H1 (cell line): ENCODE measurements around the gene LCN2. TPM values are rescaled to one million over a fixed set of nuclear protein-coding genes. Genes with fewer than 3 reads are reported as not detected.

Experiments
- CHD7 ChIP-seq: fragments of 300-600 bp; sonication (generic); IDR thresholded peaks from 2 replicates; pipeline ENCODE4 v1.7.1; 2012; ENCODE audit warnings: low read length, moderate library complexity, mild to moderate bottlenecking, inconsistent platforms; ENCODE audit not compliant: insufficient replicate concordance
- KDM1A ChIP-seq: fragments of 200-600, 300-600 bp; sonication (generic); IDR thresholded peaks from 2 replicates; pipeline ENCODE4 v1.7.1; 2016; ENCODE audit warnings: mild to moderate bottlenecking, low read length, borderline replicate concordance
- KDM5A ChIP-seq: fragments of 200-600 bp; IDR thresholded peaks from 2 replicates; pipeline ENCODE4 v1.7.1; 2012; ENCODE audit warnings: mild to moderate bottlenecking, low read length, inconsistent platforms, mixed read lengths
- POLR2A ChIP-seq, 2 experiments: IDR thresholded peaks; 1 replicate in 1 of 2; 2 replicates in 1 of 2; pipeline ENCODE4 v1.6.1; 2011; ENCODE audit warnings: low read depth in 2 of 2, low read length in 2 of 2, mild to moderate bottlenecking in 2 of 2; ENCODE audit errors: control extremely low read depth in 1 of 2
- SUZ12 ChIP-seq: fragments of 200-600 bp; sonication (generic); IDR thresholded peaks from 2 replicates; pipeline ENCODE4 v1.6.1; 2012; ENCODE audit warnings: mild to moderate bottlenecking, inconsistent platforms, low read length, moderate library complexity, mixed read lengths
- polyA plus RNA-seq, 7 experiments: library from polyadenylated mRNA; depleted of rRNA in 3 of 7; stranded (reverse) in 5 of 7; unstranded in 2 of 7; fragments of >200 nt in 5 of 7; fragments of 200-250 nt in 2 of 7; gene quantifications; 1 replicate in 5 of 7; 2 replicates in 1 of 7; 4 replicates in 1 of 7; pipeline versions ENCODE4 v1.2.1 to v1.2.3, GENCODE V29; 2011 to 2013; ENCODE audit warnings: missing spikeins in 2 of 7, mixed read lengths in 2 of 7
- total RNA-seq: library from RNA; stranded (reverse); fragmentation: NEBNext Ultra II Directional; extraction: Animal tissue kit (Norgen Biotek cat#: 25700); gene quantifications from 2 replicates; pipeline ENCODE4 v1.2.1, GENCODE V29; 2021

The LCN2 gene
- total and polyA plus RNA-seq, 2 of the 8 experiments (the other 6 are each of a cell fraction or from before 2014, with no cell fraction given) = 1.1 to 1.6 TPM

GRCh38 chr9:128114326-128115186, 34.7 kb upstream of the LCN2 start (continued):
- TF ChIP-seq KDM5A (no peak), CHD7 (no peak), SUZ12 (no peak), POLR2A (IDR thresholded peaks at IDR 0.05; ENCODE audit: control extremely low read depth in 1 of 2, low read depth in 2 of 2, low read length in 2 of 2) (no peak), KDM1A (no peak)
